ENCODE measurements around the gene EDNRB. TPM values are rescaled to one million over a fixed set of nuclear protein-coding genes. Genes with fewer than 3 reads are reported as not detected.

The EDNRB gene
- total and polyA plus RNA-seq, 10 donors: 4.3 to 58.4 (median 39.6) TPM

GRCh38 chr13:77919921-77920294 is 1.3 kb upstream of the EDNRB start:
- Histone ChIP-seq H3K27ac (peak overlapping the region in 6 of 8 donors; percentile 48 to 76 (median 62)), H3K4me3 (peak overlapping the region in 6 of 8 donors; percentile 20 to 69 (median 47)), H3K4me1 (peaks cover 0 to 24% (median 10%) of the 10 kb centered on the region in 6 donors), H3K27me3 (replicated peaks in 1 of 7) (peaks cover 0 to 46% (median 15%) of the 10 kb centered on the region in 7 donors), H3K9me3 (no peaks in the 10 kb centered on the region), H3K36me3 (no peaks in the 10 kb centered on the region)
- TF ChIP-seq POLR2AphosphoS5 (IDR thresholded peaks at IDR 0.05): no peak
- no peak for TF ChIP-seq POLR2A (IDR thresholded peaks at IDR 0.05)
- TF ChIP-seq CTCF (IDR thresholded peaks at IDR 0.05 in 8 of 11, conservative IDR thresholded peaks at IDR 0.05 in 3 of 11): no peak
- no peak for DNase-seq
- WGBS, 5 donors: 35 to 51% (median 46%) methylated on average over 8 of the region's 8 CpGs
- intact Hi-C loops (cut with DNase I; ENCODE audit: low total_unique reads): no loop called here

GRCh38 chr13:77919246-77919920 is 752 bp upstream of the EDNRB start:
- Histone ChIP-seq H3K4me1 (peaks cover 0 to 24% (median 10%) of the 10 kb centered on the region in 6 donors), H3K9me3 (no peaks in the 10 kb centered on the region), H3K27ac (peak overlapping the region in 6 of 8 donors; percentile 48 to 76 (median 62)), H3K27me3 (replicated peaks in 1 of 7) (peaks cover 0 to 44% (median 15%) of the 10 kb centered on the region in 7 donors), H3K4me3 (peak overlapping the region; percentile 20 to 69 (median 45)), H3K36me3 (no peaks in the 10 kb centered on the region)
- WGBS, 5 donors: 1 to 7% (median 2%) methylated on average over 29 of the region's 29 CpGs
- intact Hi-C loops (cut with DNase I; ENCODE audit: low total_unique reads): no loop called here
- DNase-seq: peak; percentile 76
- no peak for TF ChIP-seq CTCF (IDR thresholded peaks at IDR 0.05 in 8 of 11, conservative IDR thresholded peaks at IDR 0.05 in 3 of 11)
- TF ChIP-seq POLR2A (IDR thresholded peaks at IDR 0.05): no peak
- TF ChIP-seq POLR2AphosphoS5 (IDR thresholded peaks at IDR 0.05): peak; percentile 37 to 72 (median 54)

GRCh38 chr13:77916488-77916887 is 2.1 kb downstream of the EDNRB start:
- WGBS, 5 donors: 69 to 81% (median 78%) methylated on average over 4 of the region's 4 CpGs
- H3K4me3 ChIP-seq: peak overlapping the region in 6 of 8 donors; percentile 14 to 69 (median 47)

GRCh38 chr13:77915686-77916085 is 2.9 kb downstream of the EDNRB start:
- H3K4me3 ChIP-seq: peak overlapping the region in 5 of 8 donors; percentile 14 to 69 (median 47)
- TF ChIP-seq POLR2A (IDR thresholded peaks at IDR 0.05) (no peak), POLR2AphosphoS5 (IDR thresholded peaks at IDR 0.05) (no peak), CTCF (IDR thresholded peaks at IDR 0.05 in 8 of 11, conservative IDR thresholded peaks at IDR 0.05 in 3 of 11) (no peak)
- peaks cover 0 to 34% (median 12%) of the 10 kb centered on the region in 7 donors for H3K27me3 ChIP-seq (replicated peaks in 1 of 7)
- 81 to 88% (median 86%) methylated on average over 1 of the region's 1 CpG for WGBS, 5 donors
- intact Hi-C loops (cut with DNase I; ENCODE audit: low total_unique reads): no loop called here
- no peaks in the 10 kb centered on the region for H3K9me3 ChIP-seq
- no peaks in the 10 kb centered on the region for H3K36me3 ChIP-seq
- no peak for DNase-seq
- H3K4me1 ChIP-seq: peaks cover 0 to 24% (median 10%) of the 10 kb centered on the region in 6 donors
- H3K27ac ChIP-seq: peak overlapping the region in 4 of 8 donors; percentile 14 to 53 (median 36)

More at GRCh38 chr13:77916488-77916887, 2.1 kb downstream of the EDNRB start:
- Histone ChIP-seq H3K27ac (peak overlapping the region in 4 of 8 donors; percentile 14 to 53 (median 36)), H3K9me3 (no peaks in the 10 kb centered on the region), H3K36me3 (no peaks in the 10 kb centered on the region), H3K27me3 (replicated peaks in 1 of 7) (peaks cover 0 to 40% (median 15%) of the 10 kb centered on the region in 7 donors), H3K4me1 (peaks cover 0 to 24% (median 10%) of the 10 kb centered on the region in 6 donors)
- intact Hi-C loops (cut with DNase I; ENCODE audit: low total_unique reads): no loop called here
- no peak for DNase-seq
- no peak for TF ChIP-seq POLR2A (IDR thresholded peaks at IDR 0.05)

Data from spleen (tissue), 11 donors.